Measurements from ENCODE around the gene SAP30L. TPM values are rescaled to one million over a fixed set of nuclear protein-coding genes. Genes with fewer than 3 reads are reported as not detected.

Gene SAP30L
- total and polyA plus RNA-seq, 2 experiments from 2014 or later: 9.4 to 26.0 TPM

GRCh38 chr5:154474396-154475334, 28.9 kb downstream of the SAP30L start:
- 0 out of 2 replicates have a peak, but pooled peaks cover 4% of the 10 kb centered on the region for H3F3A ChIP-seq (ENCODE audit: insufficient read depth)
- no peak for DNase-seq
- H3K36me3 ChIP-seq (ENCODE audit: low read depth): no peaks in the 10 kb centered on the region
- H3K27me3 ChIP-seq (replicated peaks; ENCODE audit: insufficient read depth): peaks cover 98% of the 10 kb centered on the region
- WGBS, 2 experiments (ENCODE audit: low coverage in 1 of 2, low lambda C conversion rate in 2 of 2, missing lambda C conversion rate in 2 of 2): 36 to 37% methylated on average over 17 of the region's 17 CpGs
- no peaks in the 10 kb centered on the region for H4K20me1 ChIP-seq (ENCODE audit: insufficient read depth)
- H3K9ac ChIP-seq: no peak overlapping the region
- H3K9me2 ChIP-seq (ENCODE audit: insufficient read depth): no peaks in the 10 kb centered on the region
- H3K4me3 ChIP-seq: no peak overlapping the region
- no peak overlapping the region for H3K4me2 ChIP-seq (ENCODE audit: unreplicated experiment)
- no peaks in the 10 kb centered on the region for H3K79me2 ChIP-seq (ENCODE audit: insufficient read depth)
- no peaks in the 10 kb centered on the region for H3K9me3 ChIP-seq (ENCODE audit: low read depth)
- no peak overlapping the region for H2AFZ ChIP-seq
- no peaks in the 10 kb centered on the region for H3K4me1 ChIP-seq (ENCODE audit: insufficient read depth)
- TF ChIP-seq EZH2 (IDR thresholded peaks at IDR 0.05; ENCODE audit: insufficient read depth, poor library complexity, severe bottlenecking) (no peak), EZH2phosphoT487 (IDR thresholded peaks at IDR 0.05; ENCODE audit: insufficient read depth, low read depth) (no peak)
- no peak overlapping the region for H3K27ac ChIP-seq
- in situ Hi-C loops (cut with MboI): loop anchor here (25.0 kb wide), 1 partner anchor 338 kb away; no protein-coding TSS in a partner anchor

- Histone ChIP-seq H3K27ac (no peak overlapping the region), H3K9me3 (ENCODE audit: low read depth) (no peaks in the 10 kb centered on the region), H3K9me2 (ENCODE audit: insufficient read depth) (no peaks in the 10 kb centered on the region), H3K27me3 (replicated peaks; ENCODE audit: insufficient read depth) (peaks cover 98% of the 10 kb centered on the region), H3K4me2 (ENCODE audit: unreplicated experiment) (no peak overlapping the region), H3K4me3 (no peak overlapping the region), H3K36me3 (ENCODE audit: low read depth) (no peaks in the 10 kb centered on the region), H3K79me2 (ENCODE audit: insufficient read depth) (no peaks in the 10 kb centered on the region), H3F3A (ENCODE audit: insufficient read depth) (no peaks in the 10 kb centered on the region), H4K20me1 (ENCODE audit: insufficient read depth) (no peaks in the 10 kb centered on the region), H3K4me1 (ENCODE audit: insufficient read depth) (no peaks in the 10 kb centered on the region), H2AFZ (no peak overlapping the region), H3K9ac (no peak overlapping the region)
- 9 to 11% methylated on average over 40 to 46 of the region's 46 CpGs for WGBS, 2 experiments (ENCODE audit: low coverage in 1 of 2, low lambda C conversion rate in 2 of 2, missing lambda C conversion rate in 2 of 2)
- TF ChIP-seq EZH2phosphoT487 (IDR thresholded peaks at IDR 0.05; ENCODE audit: insufficient read depth, low read depth) (peak; percentile 76), EZH2 (IDR thresholded peaks at IDR 0.05; ENCODE audit: insufficient read depth, poor library complexity, severe bottlenecking) (peak; percentile 93)
- in situ Hi-C loops (cut with MboI): no loop called here
- no peak for DNase-seq
Observed at GRCh38 chr5:154475591-154476353, 30.0 kb downstream of the SAP30L start.

- H3K27me3 ChIP-seq (replicated peaks; ENCODE audit: insufficient read depth): peaks cover 98% of the 10 kb centered on the region
- H3K4me1 ChIP-seq (ENCODE audit: insufficient read depth): no peaks in the 10 kb centered on the region
- H3K9me2 ChIP-seq (ENCODE audit: insufficient read depth): no peaks in the 10 kb centered on the region
- no peak overlapping the region for H3K4me2 ChIP-seq (ENCODE audit: unreplicated experiment)
- in situ Hi-C loops (cut with MboI): no loop called here
- 13 to 16% methylated on average over 38 of the region's 38 CpGs for WGBS, 2 experiments (ENCODE audit: low coverage in 1 of 2, low lambda C conversion rate in 2 of 2, missing lambda C conversion rate in 2 of 2)
- H3K27ac ChIP-seq: no peak overlapping the region
- no peak for DNase-seq
- no peaks in the 10 kb centered on the region for H4K20me1 ChIP-seq (ENCODE audit: insufficient read depth)
- H3K79me2 ChIP-seq (ENCODE audit: insufficient read depth): no peaks in the 10 kb centered on the region
- no peaks in the 10 kb centered on the region for H3K36me3 ChIP-seq (ENCODE audit: low read depth)
- no peak overlapping the region for H2AFZ ChIP-seq
- H3F3A ChIP-seq (ENCODE audit: insufficient read depth): no peaks in the 10 kb centered on the region
- TF ChIP-seq EZH2phosphoT487 (IDR thresholded peaks at IDR 0.05; ENCODE audit: insufficient read depth, low read depth): no peak
- TF ChIP-seq EZH2 (IDR thresholded peaks at IDR 0.05; ENCODE audit: insufficient read depth, poor library complexity, severe bottlenecking): peak; percentile 92
- no peaks in the 10 kb centered on the region for H3K9me3 ChIP-seq (ENCODE audit: low read depth)
- no peak overlapping the region for H3K9ac ChIP-seq
- H3K4me3 ChIP-seq: no peak overlapping the region
Observed at GRCh38 chr5:154476354-154477205, 30.8 kb downstream of the SAP30L start.
